ENCODE results near the gene SGCD. TPM values are rescaled to one million over a fixed set of nuclear protein-coding genes. Genes with fewer than 3 reads are reported as not detected.
A peak's percentile ranks its signal among the peaks of the same experiment; 100 is the strongest.

Gene SGCD
- total RNA-seq, 3 donors from 2014 or later = 3.1 to 15.4 (median 6.2) TPM

DNA sequence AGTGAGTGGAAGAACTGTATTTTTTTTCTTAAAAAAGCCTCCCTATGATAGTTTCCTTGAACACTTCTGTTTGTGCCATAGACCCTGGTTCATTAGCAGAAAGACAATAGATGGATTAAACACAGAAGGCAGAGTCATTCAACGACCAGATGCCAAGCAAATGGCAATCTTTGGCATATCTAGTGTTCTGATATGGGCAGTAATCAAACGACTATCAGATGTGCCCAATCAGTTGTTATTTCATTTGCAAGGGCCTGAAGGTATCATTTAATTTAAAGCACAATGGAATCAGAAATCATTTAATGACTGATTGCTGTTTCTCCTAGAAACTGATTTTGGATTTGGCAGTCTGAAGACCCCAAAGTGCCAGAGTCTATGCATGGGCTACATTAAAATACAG is 61.3 kb downstream of the SGCD start:
- no peaks in the 10 kb centered on the region for H3K27me3 ChIP-seq
- H3K4me1 ChIP-seq = no peaks in the 10 kb centered on the region
- no peaks in the 10 kb centered on the region for H3K9me3 ChIP-seq
- H3K4me3 ChIP-seq = no peak overlapping the region
- no peak for TF ChIP-seq POLR2AphosphoS5 (IDR thresholded peaks at IDR 0.05)
- TF ChIP-seq, protein P1, sequence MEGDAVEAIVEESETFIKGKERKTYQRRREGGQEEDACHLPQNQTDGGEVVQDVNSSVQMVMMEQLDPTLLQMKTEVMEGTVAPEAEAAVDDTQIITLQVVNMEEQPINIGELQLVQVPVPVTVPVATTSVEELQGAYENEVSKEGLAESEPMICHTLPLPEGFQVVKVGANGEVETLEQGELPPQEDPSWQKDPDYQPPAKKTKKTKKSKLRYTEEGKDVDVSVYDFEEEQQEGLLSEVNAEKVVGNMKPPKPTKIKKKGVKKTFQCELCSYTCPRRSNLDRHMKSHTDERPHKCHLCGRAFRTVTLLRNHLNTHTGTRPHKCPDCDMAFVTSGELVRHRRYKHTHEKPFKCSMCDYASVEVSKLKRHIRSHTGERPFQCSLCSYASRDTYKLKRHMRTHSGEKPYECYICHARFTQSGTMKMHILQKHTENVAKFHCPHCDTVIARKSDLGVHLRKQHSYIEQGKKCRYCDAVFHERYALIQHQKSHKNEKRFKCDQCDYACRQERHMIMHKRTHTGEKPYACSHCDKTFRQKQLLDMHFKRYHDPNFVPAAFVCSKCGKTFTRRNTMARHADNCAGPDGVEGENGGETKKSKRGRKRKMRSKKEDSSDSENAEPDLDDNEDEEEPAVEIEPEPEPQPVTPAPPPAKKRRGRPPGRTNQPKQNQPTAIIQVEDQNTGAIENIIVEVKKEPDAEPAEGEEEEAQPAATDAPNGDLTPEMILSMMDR (IDR thresholded peaks at IDR 0.05) = no peak
- no peak for TF ChIP-seq POLR2A (IDR thresholded peaks at IDR 0.05)
- no peaks in the 10 kb centered on the region for H3K36me3 ChIP-seq
- H3K27ac ChIP-seq = no peak overlapping the region
- no peak for DNase-seq (ENCODE audit: low spot score in 2 of 2)
- intact Hi-C loops (cut with DNase I; ENCODE audit: low total_unique reads) = no loop called here

DNA sequence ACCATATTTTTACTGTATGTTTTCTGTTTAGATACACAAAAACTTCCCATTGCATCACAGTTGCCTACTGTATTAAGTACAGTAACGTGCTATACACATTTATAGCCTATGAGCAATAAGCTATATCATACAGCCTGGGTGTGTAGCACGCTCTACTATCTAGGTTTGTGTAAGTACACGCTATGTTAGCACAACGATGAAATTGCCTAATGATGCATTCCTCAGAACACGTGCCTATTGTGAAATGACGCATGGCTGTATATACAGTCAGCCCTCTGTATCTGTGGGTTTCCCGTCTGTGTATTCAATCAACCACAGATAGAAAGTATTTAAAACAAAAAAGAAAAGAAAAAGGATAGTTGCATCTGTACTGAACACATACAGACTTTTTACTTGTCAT is 64.2 kb downstream of the SGCD start:
- no peaks in the 10 kb centered on the region for H3K4me1 ChIP-seq
- no peaks in the 10 kb centered on the region for H3K36me3 ChIP-seq
- intact Hi-C loops (cut with DNase I; ENCODE audit: low total_unique reads) = no loop called here
- no peak overlapping the region for H3K27ac ChIP-seq
- no peak overlapping the region for H3K4me3 ChIP-seq
- no peak for DNase-seq (ENCODE audit: low spot score in 2 of 2)
- H3K27me3 ChIP-seq = no peaks in the 10 kb centered on the region
- H3K9me3 ChIP-seq = no peaks in the 10 kb centered on the region
- TF ChIP-seq POLR2AphosphoS5 (IDR thresholded peaks at IDR 0.05) = no peak
- TF ChIP-seq POLR2A (IDR thresholded peaks at IDR 0.05) = no peak
- TF ChIP-seq, protein P1 (IDR thresholded peaks at IDR 0.05) = no peak

DNA sequence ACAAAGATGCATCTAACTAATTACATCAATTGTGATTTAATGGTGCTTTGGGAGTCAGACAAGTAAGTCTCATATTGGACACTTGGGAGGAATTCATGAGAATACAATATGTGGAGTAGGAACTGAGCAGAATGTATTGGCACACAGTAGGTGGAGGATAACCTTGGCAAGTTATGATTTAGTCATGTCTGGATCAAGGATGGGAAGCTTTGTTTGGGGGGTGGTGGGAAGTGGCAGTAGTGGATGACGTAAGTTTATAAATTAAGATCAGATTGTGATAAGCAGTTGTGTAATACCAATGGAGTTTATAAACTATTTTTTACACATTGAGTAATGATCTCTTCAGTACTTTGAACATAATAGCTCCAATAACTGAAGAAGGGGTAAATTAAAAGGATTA is 67.0 kb downstream of the SGCD start:
- DNase-seq (ENCODE audit: low spot score in 2 of 2) = no peak
- Histone ChIP-seq H3K4me3 (no peak overlapping the region), H3K36me3 (no peaks in the 10 kb centered on the region), H3K27me3 (no peaks in the 10 kb centered on the region), H3K4me1 (no peaks in the 10 kb centered on the region), H3K27ac (peak overlapping the region in 1 of 2 donors; percentile 69), H3K9me3 (no peaks in the 10 kb centered on the region)
- TF ChIP-seq POLR2A (IDR thresholded peaks at IDR 0.05) (no peak), POLR2AphosphoS5 (IDR thresholded peaks at IDR 0.05) (no peak)
- TF ChIP-seq, protein P1 (IDR thresholded peaks at IDR 0.05) = no peak
- intact Hi-C loops (cut with DNase I; ENCODE audit: low total_unique reads) = no loop called here

DNA sequence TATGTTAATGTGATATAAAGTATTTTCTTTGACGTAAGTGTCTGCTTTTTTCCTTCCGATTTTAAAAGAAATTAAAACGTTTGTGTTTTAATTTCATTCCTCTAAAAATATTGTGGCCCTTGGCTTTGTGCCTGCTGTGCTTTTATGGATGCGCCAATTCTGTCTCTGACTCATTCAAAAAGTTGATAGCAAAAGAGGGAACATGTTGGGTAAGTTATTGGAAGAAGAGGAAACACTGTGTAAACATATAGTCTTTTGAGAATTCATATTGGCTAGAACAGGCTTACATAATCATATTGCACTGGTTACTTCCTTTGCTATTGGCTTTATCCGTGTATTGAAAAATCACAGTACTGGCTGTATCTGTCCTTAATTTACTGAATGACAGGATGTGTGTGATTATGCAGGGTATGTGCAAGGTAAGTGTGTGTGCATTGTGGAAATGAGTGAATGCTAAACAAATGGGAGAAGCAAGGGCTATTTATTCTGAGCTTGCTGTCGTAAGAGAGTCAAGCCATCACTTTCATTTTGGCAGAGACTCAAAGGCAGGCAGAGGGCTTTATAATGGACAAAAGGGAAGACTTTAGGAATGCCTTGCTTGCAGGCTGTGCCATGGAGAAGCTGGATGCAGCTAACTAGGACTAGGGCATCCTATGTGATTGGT is 67.8 kb downstream of the SGCD start:
- no peaks in the 10 kb centered on the region for H3K27me3 ChIP-seq
- no peaks in the 10 kb centered on the region for H3K36me3 ChIP-seq
- peak overlapping the region in 1 of 2 donors; percentile 32 for H3K27ac ChIP-seq
- TF ChIP-seq, protein P1 (IDR thresholded peaks at IDR 0.05) = no peak
- TF ChIP-seq POLR2A (IDR thresholded peaks at IDR 0.05) (no peak), POLR2AphosphoS5 (IDR thresholded peaks at IDR 0.05) (no peak)
- no peaks in the 10 kb centered on the region for H3K9me3 ChIP-seq
- intact Hi-C loops (cut with DNase I; ENCODE audit: low total_unique reads) = no loop called here
- H3K4me3 ChIP-seq = no peak overlapping the region
- H3K4me1 ChIP-seq = no peaks in the 10 kb centered on the region
- no peak for DNase-seq (ENCODE audit: low spot score in 2 of 2)

DNA sequence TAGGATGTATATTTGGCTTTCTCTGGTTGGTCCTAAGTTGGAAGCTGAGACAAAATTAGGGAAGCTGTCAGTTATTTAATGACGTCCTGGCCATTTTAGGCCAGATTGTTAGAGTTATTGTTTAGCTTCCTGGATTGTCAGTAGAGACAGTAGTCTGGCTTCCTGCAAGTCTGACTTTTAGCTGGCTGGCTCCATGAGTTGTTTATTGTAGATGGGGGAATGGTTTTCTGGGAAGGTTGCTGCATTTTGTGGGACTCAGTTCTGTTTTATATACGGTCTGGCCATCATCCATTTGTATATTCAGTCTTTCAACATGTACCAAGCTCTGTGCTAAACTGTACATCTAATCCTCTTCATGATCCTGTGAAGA is 68.3 kb downstream of the SGCD start:
- Histone ChIP-seq H3K36me3 (no peaks in the 10 kb centered on the region), H3K27me3 (no peaks in the 10 kb centered on the region), H3K9me3 (no peaks in the 10 kb centered on the region), H3K4me3 (no peak overlapping the region), H3K27ac (peak overlapping the region in 1 of 2 donors; percentile 32), H3K4me1 (no peaks in the 10 kb centered on the region)
- DNase-seq (ENCODE audit: low spot score in 2 of 2) = no peak
- TF ChIP-seq POLR2AphosphoS5 (IDR thresholded peaks at IDR 0.05) = no peak
- no peak for TF ChIP-seq POLR2A (IDR thresholded peaks at IDR 0.05)
- TF ChIP-seq, protein P1 (IDR thresholded peaks at IDR 0.05) = no peak
- intact Hi-C loops (cut with DNase I; ENCODE audit: low total_unique reads) = no loop called here
